HepG2 (cell line): ENCODE measurements around the gene EIF4ENIF1. TPM values are rescaled to one million over a fixed set of nuclear protein-coding genes. Genes with fewer than 3 reads are reported as not detected.

ENCODE experiments used
- DBP ChIP-seq: sonication (generic); formaldehyde crosslinking; IDR thresholded peaks from 2 replicates; pipeline ENCODE4 v1.4.0; 2020; ENCODE audit warnings: missing genetic modification reagents; ENCODE audit errors: not compliant biosample characterization
- FLYWCH1 ChIP-seq: sonication (generic); formaldehyde crosslinking; IDR thresholded peaks from 2 replicates; pipeline ENCODE4 v1.8.1; 2023; ENCODE audit warnings: mild to moderate bottlenecking, missing genetic modification reagents
- IRX3 ChIP-seq: sonication (generic); formaldehyde crosslinking; IDR thresholded peaks from 2 replicates; pipeline ENCODE4 v1.8.1; 2023; ENCODE audit warnings: mild to moderate bottlenecking, low read depth, missing genetic modification reagents, borderline replicate concordance
- MTF2 ChIP-seq: sonication (generic); formaldehyde crosslinking; IDR thresholded peaks from 2 replicates; pipeline ENCODE4 v1.5.0; 2020; ENCODE audit warnings: missing genetic modification reagents, borderline replicate concordance
- PCBP2 ChIP-seq: fragments of 200-400 bp; formaldehyde crosslinking; optimal IDR thresholded peaks from 2 replicates; pipeline ENCODE3; 2018; ENCODE audit warnings: low read length, low read depth; ENCODE audit not compliant: poor library complexity, severe bottlenecking
- RBM39 ChIP-seq: fragments of 200-400 bp; formaldehyde crosslinking; IDR thresholded peaks from one replicate; pipeline ENCODE4 v1.6.1; 2018; ENCODE audit warnings: antibody characterized with exemption, mild to moderate bottlenecking, low read depth, low read length; ENCODE audit not compliant: poor library complexity, severe bottlenecking
- SP2 ChIP-seq: sonication (generic); formaldehyde crosslinking; IDR thresholded peaks from 2 replicates; pipeline ENCODE4 v1.5.1; 2020; ENCODE audit warnings: mild to moderate bottlenecking, missing genetic modification reagents
- SSRP1 ChIP-seq: IDR thresholded peaks from 2 replicates; pipeline ENCODE4 v1.6.1; 2016; ENCODE audit warnings: control low read depth
- TEAD2 ChIP-seq: sonication (generic); formaldehyde crosslinking; IDR thresholded peaks from 2 replicates; pipeline ENCODE4 v1.9.0; 2021; ENCODE audit warnings: missing genetic modification reagents
- TEF ChIP-seq: sonication (generic); formaldehyde crosslinking; IDR thresholded peaks from 2 replicates; pipeline ENCODE4 v1.5.0; 2020; ENCODE audit warnings: missing genetic modification reagents
- ZNF281 ChIP-seq: sonication (generic); formaldehyde crosslinking; IDR thresholded peaks from 2 replicates; pipeline ENCODE4 v1.4.0; 2020; ENCODE audit warnings: missing genetic modification reagents, borderline replicate concordance
- ZNF652 ChIP-seq: IDR thresholded peaks from 2 replicates; pipeline ENCODE4 v1.6.1; 2016; ENCODE audit warnings: low read depth, borderline replicate concordance
- ZNF883 ChIP-seq: sonication (generic); formaldehyde crosslinking; IDR thresholded peaks from 2 replicates; pipeline ENCODE4 v1.5.1; 2020; ENCODE audit warnings: mild to moderate bottlenecking, missing genetic modification reagents; ENCODE audit errors: not compliant biosample characterization
- polyA plus RNA-seq, 8 experiments: library from polyadenylated mRNA; depleted of rRNA in 3 of 8; stranded (reverse) in 7 of 8; unstranded in 1 of 8; fragments of >200 nt; fragmentation: Illumina TruSeq in 4 of 8; extraction: Trizol in 4 of 8; gene quantifications; 2 replicates each; pipeline versions ENCODE4 v1.2.1 to v1.2.3, GENCODE V29; 2011 to 2016; ENCODE audit warnings: low read depth in 4 of 8, missing spikeins in 1 of 8, mixed read lengths in 1 of 8; ENCODE audit not compliant: insufficient read depth in 1 of 8
- total RNA-seq, 5 experiments: library from RNA; depleted of rRNA; stranded (reverse); fragments of >200 nt; fragmentation: Illumina TruSeq; extraction: Trizol; gene quantifications; 2 replicates each; pipeline ENCODE4 v1.2.3, GENCODE V29; 2016; ENCODE audit warnings: low read depth in 1 of 5
- TF ChIP-seq, protein P1 (sequence below): fragments of 450-650 bp; IDR thresholded peaks from 2 replicates; pipeline ENCODE4 v1.6.1; 2017; ENCODE audit warnings: mild to moderate bottlenecking
- TF ChIP-seq, protein P2 (sequence below): sonication (generic); formaldehyde crosslinking; IDR thresholded peaks from 2 replicates; pipeline ENCODE4 v1.5.1; 2020; ENCODE audit warnings: mild to moderate bottlenecking, moderate library complexity, missing genetic modification reagents
- TF ChIP-seq, protein P3 (sequence below): sonication (generic); formaldehyde crosslinking; IDR thresholded peaks from 2 replicates; pipeline ENCODE4 v1.4.0; 2020; ENCODE audit warnings: missing genetic modification reagents
- TF ChIP-seq, protein P4 (sequence below): sonication (generic); formaldehyde crosslinking; IDR thresholded peaks from 2 replicates; pipeline ENCODE4 v1.4.0; 2020; ENCODE audit warnings: mild to moderate bottlenecking, low read depth, missing genetic modification reagents

The EIF4ENIF1 gene
- total and polyA plus RNA-seq, 2 of the 13 experiments (the other 11 are each of a cell fraction or from before 2014, with no cell fraction given): 11.9 to 12.3 TPM

DNA sequence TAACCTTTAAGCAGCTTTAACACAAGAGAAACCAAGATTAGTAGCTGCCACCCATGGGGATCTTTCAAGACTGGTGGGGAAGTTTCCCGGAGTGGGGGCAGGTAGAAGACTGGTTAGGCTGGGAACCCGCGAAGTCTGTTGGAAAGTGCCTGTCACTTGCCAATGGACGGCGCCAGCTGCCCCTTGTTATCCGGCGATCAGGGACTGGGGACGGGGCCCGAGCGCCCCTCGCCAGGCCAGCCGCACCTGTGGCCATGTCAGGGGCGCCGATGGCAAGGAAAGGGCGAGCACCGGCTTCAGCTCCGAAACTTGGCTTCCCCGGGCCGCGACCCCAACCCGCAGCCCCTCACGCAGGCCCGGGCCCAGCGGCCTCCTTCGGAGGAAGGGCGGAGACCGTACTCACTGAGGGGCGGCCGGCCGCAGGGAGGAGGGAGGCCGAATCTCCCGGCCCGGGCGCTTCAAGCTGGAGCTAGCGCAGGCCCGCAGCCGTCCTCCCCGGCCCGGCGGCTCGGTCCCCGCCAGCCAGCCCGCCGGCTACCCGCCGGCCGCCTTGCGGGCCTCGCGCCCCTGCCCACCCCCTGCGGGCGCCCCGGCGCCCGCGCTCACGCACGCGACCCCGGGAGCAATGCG, 539 bp downstream of the EIF4ENIF1 start (continued):
- TF ChIP-seq, protein P1, sequence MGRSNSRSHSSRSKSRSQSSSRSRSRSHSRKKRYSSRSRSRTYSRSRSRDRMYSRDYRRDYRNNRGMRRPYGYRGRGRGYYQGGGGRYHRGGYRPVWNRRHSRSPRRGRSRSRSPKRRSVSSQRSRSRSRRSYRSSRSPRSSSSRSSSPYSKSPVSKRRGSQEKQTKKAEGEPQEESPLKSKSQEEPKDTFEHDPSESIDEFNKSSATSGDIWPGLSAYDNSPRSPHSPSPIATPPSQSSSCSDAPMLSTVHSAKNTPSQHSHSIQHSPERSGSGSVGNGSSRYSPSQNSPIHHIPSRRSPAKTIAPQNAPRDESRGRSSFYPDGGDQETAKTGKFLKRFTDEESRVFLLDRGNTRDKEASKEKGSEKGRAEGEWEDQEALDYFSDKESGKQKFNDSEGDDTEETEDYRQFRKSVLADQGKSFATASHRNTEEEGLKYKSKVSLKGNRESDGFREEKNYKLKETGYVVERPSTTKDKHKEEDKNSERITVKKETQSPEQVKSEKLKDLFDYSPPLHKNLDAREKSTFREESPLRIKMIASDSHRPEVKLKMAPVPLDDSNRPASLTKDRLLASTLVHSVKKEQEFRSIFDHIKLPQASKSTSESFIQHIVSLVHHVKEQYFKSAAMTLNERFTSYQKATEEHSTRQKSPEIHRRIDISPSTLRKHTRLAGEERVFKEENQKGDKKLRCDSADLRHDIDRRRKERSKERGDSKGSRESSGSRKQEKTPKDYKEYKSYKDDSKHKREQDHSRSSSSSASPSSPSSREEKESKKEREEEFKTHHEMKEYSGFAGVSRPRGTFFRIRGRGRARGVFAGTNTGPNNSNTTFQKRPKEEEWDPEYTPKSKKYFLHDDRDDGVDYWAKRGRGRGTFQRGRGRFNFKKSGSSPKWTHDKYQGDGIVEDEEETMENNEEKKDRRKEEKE: no peak
- TF ChIP-seq PCBP2: no peak
- no peak for TF ChIP-seq RBM39
- no peak for TF ChIP-seq MTF2 (CRISPR knock-in tag)
- no peak for TF ChIP-seq TEF (CRISPR knock-in tag)
- no peak for TF ChIP-seq SSRP1 (CRISPR knock-in tag)
- TF ChIP-seq ZNF281 (CRISPR knock-in tag): no peak
- TF ChIP-seq ZNF652 (CRISPR knock-in tag): no peak
- TF ChIP-seq IRX3 (CRISPR knock-in tag): no peak
- TF ChIP-seq, protein P2, sequence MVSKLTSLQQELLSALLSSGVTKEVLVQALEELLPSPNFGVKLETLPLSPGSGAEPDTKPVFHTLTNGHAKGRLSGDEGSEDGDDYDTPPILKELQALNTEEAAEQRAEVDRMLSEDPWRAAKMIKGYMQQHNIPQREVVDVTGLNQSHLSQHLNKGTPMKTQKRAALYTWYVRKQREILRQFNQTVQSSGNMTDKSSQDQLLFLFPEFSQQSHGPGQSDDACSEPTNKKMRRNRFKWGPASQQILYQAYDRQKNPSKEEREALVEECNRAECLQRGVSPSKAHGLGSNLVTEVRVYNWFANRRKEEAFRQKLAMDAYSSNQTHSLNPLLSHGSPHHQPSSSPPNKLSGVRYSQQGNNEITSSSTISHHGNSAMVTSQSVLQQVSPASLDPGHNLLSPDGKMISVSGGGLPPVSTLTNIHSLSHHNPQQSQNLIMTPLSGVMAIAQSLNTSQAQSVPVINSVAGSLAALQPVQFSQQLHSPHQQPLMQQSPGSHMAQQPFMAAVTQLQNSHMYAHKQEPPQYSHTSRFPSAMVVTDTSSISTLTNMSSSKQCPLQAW (CRISPR knock-in tag): no peak
- no peak for TF ChIP-seq DBP (CRISPR knock-in tag)
- TF ChIP-seq SP2: 0 out of 2 replicates have a peak, but pooled peaks have one; percentile 31
- TF ChIP-seq ZNF883 (CRISPR knock-in tag): no peak
- TF ChIP-seq FLYWCH1 (CRISPR knock-in tag): no peak
- TF ChIP-seq, protein P3, sequence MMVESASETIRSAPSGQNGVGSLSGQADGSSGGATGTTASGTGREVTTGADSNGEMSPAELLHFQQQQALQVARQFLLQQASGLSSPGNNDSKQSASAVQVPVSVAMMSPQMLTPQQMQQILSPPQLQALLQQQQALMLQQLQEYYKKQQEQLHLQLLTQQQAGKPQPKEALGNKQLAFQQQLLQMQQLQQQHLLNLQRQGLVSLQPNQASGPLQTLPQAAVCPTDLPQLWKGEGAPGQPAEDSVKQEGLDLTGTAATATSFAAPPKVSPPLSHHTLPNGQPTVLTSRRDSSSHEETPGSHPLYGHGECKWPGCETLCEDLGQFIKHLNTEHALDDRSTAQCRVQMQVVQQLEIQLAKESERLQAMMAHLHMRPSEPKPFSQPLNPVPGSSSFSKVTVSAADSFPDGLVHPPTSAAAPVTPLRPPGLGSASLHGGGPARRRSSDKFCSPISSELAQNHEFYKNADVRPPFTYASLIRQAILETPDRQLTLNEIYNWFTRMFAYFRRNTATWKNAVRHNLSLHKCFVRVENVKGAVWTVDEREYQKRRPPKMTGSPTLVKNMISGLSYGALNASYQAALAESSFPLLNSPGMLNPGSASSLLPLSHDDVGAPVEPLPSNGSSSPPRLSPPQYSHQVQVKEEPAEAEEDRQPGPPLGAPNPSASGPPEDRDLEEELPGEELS (CRISPR knock-in tag): no peak
- TF ChIP-seq, protein P4, sequence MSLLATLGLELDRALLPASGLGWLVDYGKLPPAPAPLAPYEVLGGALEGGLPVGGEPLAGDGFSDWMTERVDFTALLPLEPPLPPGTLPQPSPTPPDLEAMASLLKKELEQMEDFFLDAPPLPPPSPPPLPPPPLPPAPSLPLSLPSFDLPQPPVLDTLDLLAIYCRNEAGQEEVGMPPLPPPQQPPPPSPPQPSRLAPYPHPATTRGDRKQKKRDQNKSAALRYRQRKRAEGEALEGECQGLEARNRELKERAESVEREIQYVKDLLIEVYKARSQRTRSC: no peak
- TF ChIP-seq TEAD2 (CRISPR knock-in tag): no peak
